ENCODE data around the gene CCR6. TPM values are rescaled to one million over a fixed set of nuclear protein-coding genes. Genes with fewer than 3 reads are reported as not detected.

Gene CCR6
- total and polyA plus RNA-seq, 2 of the 13 experiments (the other 11 are each of a cell fraction or from before 2014, with no cell fraction given): 4.5 to 8.7 TPM

- TF ChIP-seq MAX (IDR thresholded peaks at IDR 0.05) (peak; percentile 32; the same call in 1 of the 2 replicates), MAZ (IDR thresholded peaks at IDR 0.05; ENCODE audit: borderline replicate concordance, low read depth, low read length) (no peak), MAZ (CRISPR knock-in tag; IDR thresholded peaks at IDR 0.05; ENCODE audit: low read depth) (peak; percentile 67), ZNF547 (CRISPR knock-in tag; IDR thresholded peaks at IDR 0.05) (peak; percentile 15; the same call in 1 of the 2 replicates), MBNL3 (CRISPR knock-in tag; conservative IDR thresholded peaks at IDR 0.05) (no peak), REL (CRISPR knock-in tag; conservative IDR thresholded peaks at IDR 0.05) (no peak), PHB2 (IDR thresholded peaks at IDR 0.05; ENCODE audit: partially characterized antibody) (no peak), MAFK (conservative IDR thresholded peaks at IDR 0.05 in 1 of 2, IDR thresholded peaks at IDR 0.05 in 1 of 2; ENCODE audit: low read length in 2 of 2) (peak; percentile 16 to 43; a peak in 1 of 4 replicates), ZBTB10 (CRISPR knock-in tag; IDR thresholded peaks at IDR 0.05; ENCODE audit: borderline replicate concordance) (no peak), SALL2 (CRISPR knock-in tag; IDR thresholded peaks at IDR 0.05) (no peak; the same call in 1 of the 2 replicates), PLRG1 (conservative IDR thresholded peaks at IDR 0.05) (no peak), ZNF580 (CRISPR knock-in tag; IDR thresholded peaks at IDR 0.05; ENCODE audit: borderline replicate concordance, low read depth) (peak; percentile 41; the same call in 1 of the 2 replicates), RXRB (CRISPR knock-in tag; IDR thresholded peaks at IDR 0.05; ENCODE audit: borderline replicate concordance) (0 out of 2 replicates have a peak, but pooled peaks have one; percentile 14), HMGXB3 (CRISPR knock-in tag; IDR thresholded peaks at IDR 0.05; ENCODE audit: borderline replicate concordance) (0 out of 2 replicates have a peak, but pooled peaks have one; percentile 22), ZNF672 (CRISPR knock-in tag; IDR thresholded peaks at IDR 0.05) (no peak), ARID4A (CRISPR knock-in tag; IDR thresholded peaks at IDR 0.05; ENCODE audit: borderline replicate concordance) (peak; percentile 8; the same call in 1 of the 2 replicates), CHD2 (IDR thresholded peaks at IDR 0.05; ENCODE audit: low read depth, low read length) (no peak)
Measured at GRCh38 chr6:167141667-167142432, 19.0 kb downstream of the CCR6 start (continued).

All from HepG2 (cell line).